ENCODE measurements around the gene ANG. TPM values are rescaled to one million over a fixed set of nuclear protein-coding genes. Genes with fewer than 3 reads are reported as not detected.

ANG gene
- total RNA-seq, 2 experiments from 2014 or later = 0.27 to 0.92 TPM

DNA sequence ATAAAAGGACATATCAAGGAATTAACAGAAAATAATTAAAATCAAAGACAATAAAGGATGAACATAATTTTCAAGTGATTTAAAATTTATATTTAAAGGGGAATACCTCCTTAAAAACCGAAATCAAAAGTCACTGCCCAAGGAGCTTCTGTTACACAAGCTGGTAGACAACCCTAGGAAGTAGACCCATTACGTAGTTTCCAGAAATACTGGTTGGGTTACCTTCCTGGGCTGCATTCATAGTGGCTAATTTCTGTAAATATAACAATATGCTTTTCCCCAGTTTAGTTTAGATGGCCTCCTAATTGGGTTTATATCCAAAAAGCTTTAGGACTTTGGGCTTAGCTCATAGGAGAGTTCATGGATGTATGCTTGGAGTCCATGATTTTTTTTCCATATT, 55.0 kb downstream of the ANG start:
- ATAC-seq (ENCODE audit: poor library complexity) (no peak), DNase-seq (no peak)
- peaks cover 0 to 8% of the 10 kb centered on the region in 2 experiments for H3K27me3 ChIP-seq (ENCODE audit: control insufficient read depth in 1 of 2, insufficient read depth in 2 of 2, low read length in 2 of 2)
- no peaks in the 10 kb centered on the region for H3K36me3 ChIP-seq (ENCODE audit: insufficient read depth, low read length)
- H3K27ac ChIP-seq (ENCODE audit: low read depth in 1 of 2, low read length in 2 of 2) = no peak overlapping the region
- no peak overlapping the region for H3K4me3 ChIP-seq (ENCODE audit: low read length)
- Mint-ChIP-seq H3K36me3 (ENCODE audit: low read depth) (no peaks in the 10 kb centered on the region), H3K4me3 (no peak overlapping the region), H3K27ac (no peak overlapping the region), H3K27me3 (no peaks in the 10 kb centered on the region), H3K9me3 (no peaks in the 10 kb centered on the region), H3K4me1 (ENCODE audit: low read depth) (no peaks in the 10 kb centered on the region)
- CTCF ChIA-PET = no interaction called here
- intact Hi-C loops (cut with DNase I, micrococcal nuclease) = no loop called here
- no peaks in the 10 kb centered on the region for H3K9me3 ChIP-seq (ENCODE audit: control insufficient read depth in 1 of 2, insufficient read depth in 1 of 2, low read length in 2 of 2)
- TF ChIP-seq, protein P1, sequence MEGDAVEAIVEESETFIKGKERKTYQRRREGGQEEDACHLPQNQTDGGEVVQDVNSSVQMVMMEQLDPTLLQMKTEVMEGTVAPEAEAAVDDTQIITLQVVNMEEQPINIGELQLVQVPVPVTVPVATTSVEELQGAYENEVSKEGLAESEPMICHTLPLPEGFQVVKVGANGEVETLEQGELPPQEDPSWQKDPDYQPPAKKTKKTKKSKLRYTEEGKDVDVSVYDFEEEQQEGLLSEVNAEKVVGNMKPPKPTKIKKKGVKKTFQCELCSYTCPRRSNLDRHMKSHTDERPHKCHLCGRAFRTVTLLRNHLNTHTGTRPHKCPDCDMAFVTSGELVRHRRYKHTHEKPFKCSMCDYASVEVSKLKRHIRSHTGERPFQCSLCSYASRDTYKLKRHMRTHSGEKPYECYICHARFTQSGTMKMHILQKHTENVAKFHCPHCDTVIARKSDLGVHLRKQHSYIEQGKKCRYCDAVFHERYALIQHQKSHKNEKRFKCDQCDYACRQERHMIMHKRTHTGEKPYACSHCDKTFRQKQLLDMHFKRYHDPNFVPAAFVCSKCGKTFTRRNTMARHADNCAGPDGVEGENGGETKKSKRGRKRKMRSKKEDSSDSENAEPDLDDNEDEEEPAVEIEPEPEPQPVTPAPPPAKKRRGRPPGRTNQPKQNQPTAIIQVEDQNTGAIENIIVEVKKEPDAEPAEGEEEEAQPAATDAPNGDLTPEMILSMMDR (IDR thresholded peaks at IDR 0.05) = no peak
- POLR2A ChIA-PET = no interaction called here
- no peaks in the 10 kb centered on the region for H3K4me1 ChIP-seq (ENCODE audit: insufficient read depth, low read length)

Other genes with a start within 250 kb of the ANG start
- 10 to 100 TPM; 49.2 to 52.9 TPM for gene OSGEP, start 234.0 kb upstream of the ANG start, total RNA-seq
- 100 to 1,000 TPM; 125 to 127 TPM for gene APEX1, start 233.5 kb upstream of the ANG start, total RNA-seq
- gene PIP4P1, start 227.3 kb upstream of the ANG start, total RNA-seq = 100 to 1,000 TPM in 1 of 2 experiments, 10 to 100 TPM in 1; 83.9 to 107 TPM
- gene PNP, start 219.4 kb upstream of the ANG start, total RNA-seq = 10 to 100 TPM; 73.6 to 77.2 TPM
- not detected for gene RNASE10, start 183.2 kb upstream of the ANG start, total RNA-seq
- not detected for gene RNASE9, start 127.7 kb upstream of the ANG start, total RNA-seq
- gene RNASE11, start 100.8 kb upstream of the ANG start, total RNA-seq = not detected
- gene RNASE12, start 97.4 kb upstream of the ANG start, total RNA-seq = not detected
- not detected for gene OR6S1, start 47.1 kb upstream of the ANG start, total RNA-seq
- under 1 TPM; 0.11 to 0.38 TPM for gene RNASE4, start 4.2 kb upstream of the ANG start, total RNA-seq
- not detected for gene EDDM3A, start 57.1 kb downstream of the ANG start, total RNA-seq
- not detected for gene EDDM3B, start 79.6 kb downstream of the ANG start, total RNA-seq
- 1 to 10 TPM in 1 of 2 experiments, under 1 TPM in 1; 0.66 to 1.5 TPM for gene RNASE6, start 92.5 kb downstream of the ANG start, total RNA-seq
- gene RNASE1, start 114.1 kb downstream of the ANG start, total RNA-seq = not detected
- not detected for gene RNASE3, start 202.6 kb downstream of the ANG start, total RNA-seq

All from CD4-positive, alpha-beta T cell (primary cell).